Raji (cell line): ENCODE results near the gene MYH15.

Experiments used
- POLR2A ChIP-seq: IDR thresholded peaks from 2 replicates; pipeline ENCODE4 v1.6.1; 2011; ENCODE audit warnings: low read depth, low read length, control low read depth; ENCODE audit not compliant: insufficient read depth

Gene MYH15

GRCh38 chr3:108394563-108394962, 115.8 kb downstream of the MYH15 start:
- TF ChIP-seq POLR2A, result no peak

GRCh38 chr3:108394016-108394415, 116.4 kb downstream of the MYH15 start:
- TF ChIP-seq POLR2A, result no peak

- no peak for TF ChIP-seq POLR2A
Observed at GRCh38 chr3:108393128-108393900, 117.1 kb downstream of the MYH15 start.

GRCh38 chr3:108391917-108392593, 118.3 kb downstream of the MYH15 start:
- no peak for TF ChIP-seq POLR2A

GRCh38 chr3:108389372-108389771, 121.0 kb downstream of the MYH15 start:
- no peak for TF ChIP-seq POLR2A

GRCh38 chr3:108388136-108389132, 122.0 kb downstream of the MYH15 start:
- no peak for TF ChIP-seq POLR2A

GRCh38 chr3:108387063-108387462, 123.3 kb downstream of the MYH15 start:
- TF ChIP-seq POLR2A, result no peak

- TF ChIP-seq POLR2A, result no peak
Observed at GRCh38 chr3:108383306-108383705, 127.1 kb downstream of the MYH15 start.

GRCh38 chr3:108381529-108382140, 128.8 kb downstream of the MYH15 start:
- no peak for TF ChIP-seq POLR2A

- no peak for TF ChIP-seq POLR2A
Observed at GRCh38 chr3:108380128-108380795, 130.1 kb downstream of the MYH15 start.

- TF ChIP-seq POLR2A, result no peak
Observed at GRCh38 chr3:108378153-108378951, 132.0 kb downstream of the MYH15 start.

- no peak for TF ChIP-seq POLR2A
Observed at GRCh38 chr3:108377384-108377783, 133.0 kb downstream of the MYH15 start.

GRCh38 chr3:108376026-108376425, 134.4 kb downstream of the MYH15 start:
- no peak for TF ChIP-seq POLR2A
